Immature natural killer cell (primary cell): ENCODE data around the gene AGPAT3. TPM values are rescaled to one million over a fixed set of nuclear protein-coding genes. Genes with fewer than 3 reads are reported as not detected.
A peak's percentile ranks its signal among the peaks of the same experiment; 100 is the strongest.

Source experiments
- DNase-seq, 3 donors: peaks; one replicate each; pipeline ENCODE4 v3.0.0; 2022; ENCODE audit warnings: mixed read lengths in 1 of 3
- H3K27ac Mint-ChIP-seq, 6 donors: one replicate each; pipeline ENCODE4 v1.8.0; 2020; ENCODE audit warnings: mixed read lengths in 6 of 6, mild to moderate bottlenecking in 5 of 6, inconsistent platforms in 4 of 6, moderate library complexity in 3 of 6
- H3K27me3 Mint-ChIP-seq, 3 donors: one replicate each; pipeline ENCODE4 v1.8.0; 2020 to 2021; ENCODE audit warnings: low read depth in 3 of 3, mild to moderate bottlenecking in 3 of 3, mixed read lengths in 3 of 3, moderate library complexity in 3 of 3, inconsistent platforms in 1 of 3
- H3K36me3 Mint-ChIP-seq, 3 donors: one replicate each; pipeline ENCODE4 v1.8.0; 2020; ENCODE audit warnings: mixed read lengths in 3 of 3, inconsistent platforms in 2 of 3, mild to moderate bottlenecking in 2 of 3
- H3K4me1 Mint-ChIP-seq, 2 donors: one replicate each; pipeline ENCODE4 v1.8.0; 2020; ENCODE audit warnings: inconsistent platforms in 2 of 2, mild to moderate bottlenecking in 2 of 2, mixed read lengths in 2 of 2, moderate library complexity in 1 of 2
- H3K4me3 Mint-ChIP-seq, 5 donors: one replicate each; pipeline ENCODE4 v1.8.0; 2020; ENCODE audit warnings: mild to moderate bottlenecking in 5 of 5, mixed read lengths in 5 of 5, inconsistent platforms in 3 of 5, moderate library complexity in 3 of 5
- H3K9me3 Mint-ChIP-seq, 6 donors: one replicate each; pipeline ENCODE4 v1.8.0; 2020; ENCODE audit warnings: mild to moderate bottlenecking in 6 of 6, mixed read lengths in 6 of 6, inconsistent platforms in 4 of 6, moderate library complexity in 3 of 6
- polyA plus RNA-seq, 3 donors: library from polyadenylated mRNA; unstranded; fragments of 300-500 nt; fragmentation: Illumina TruSeq; gene quantifications; one replicate each; pipeline ENCODE4 v1.2.3, GENCODE V29; 2021

The AGPAT3 gene
- polyA plus RNA-seq, 3 donors from 2014 or later = 5.6 to 11.8 (median 9.5) TPM

DNA sequence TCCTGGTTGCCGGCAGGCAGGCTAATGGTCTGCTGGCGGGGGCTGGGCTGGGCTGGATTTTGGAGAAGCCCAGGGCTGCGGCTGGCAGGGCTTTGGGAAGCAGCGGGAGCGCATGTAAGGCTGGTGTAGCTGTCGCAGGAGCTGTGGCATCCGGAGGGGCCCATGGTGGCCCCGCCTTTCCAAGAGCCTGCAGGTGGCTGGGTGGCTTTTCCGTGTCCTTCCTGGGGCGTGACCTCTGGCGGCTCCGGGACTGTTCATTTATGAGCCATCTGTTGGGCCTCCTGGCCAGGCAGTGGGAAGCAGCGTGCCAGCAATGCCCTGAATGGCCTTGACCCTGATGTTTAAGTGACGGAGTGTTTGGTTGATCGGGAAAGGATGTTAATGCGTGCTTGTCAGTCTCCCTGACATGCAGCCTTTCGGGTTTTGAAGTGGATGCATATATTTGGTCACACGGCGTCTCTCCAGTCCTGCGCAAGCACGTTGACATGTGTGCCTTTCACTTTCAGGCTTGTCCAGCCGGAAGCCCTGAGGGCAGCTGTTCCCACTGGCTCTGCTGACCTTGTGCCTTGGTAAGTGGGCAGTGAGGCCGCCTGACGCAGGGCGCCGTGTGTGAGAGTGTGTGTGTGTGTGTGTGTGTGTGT lies 38.5 kb downstream of the AGPAT3 start:
- Mint-ChIP-seq H3K27me3 (peaks cover 2 to 3% (median 2%) of the 10 kb centered on the region in 3 donors), H3K4me3 (no peak overlapping the region), H3K27ac (no peak overlapping the region), H3K9me3 (no peaks in the 10 kb centered on the region), H3K4me1 (peaks cover 5 to 6% of the 10 kb centered on the region in 2 donors), H3K36me3 (peaks cover 8 to 26% (median 21%) of the 10 kb centered on the region in 3 donors)
- DNase-seq = no peak

DNA sequence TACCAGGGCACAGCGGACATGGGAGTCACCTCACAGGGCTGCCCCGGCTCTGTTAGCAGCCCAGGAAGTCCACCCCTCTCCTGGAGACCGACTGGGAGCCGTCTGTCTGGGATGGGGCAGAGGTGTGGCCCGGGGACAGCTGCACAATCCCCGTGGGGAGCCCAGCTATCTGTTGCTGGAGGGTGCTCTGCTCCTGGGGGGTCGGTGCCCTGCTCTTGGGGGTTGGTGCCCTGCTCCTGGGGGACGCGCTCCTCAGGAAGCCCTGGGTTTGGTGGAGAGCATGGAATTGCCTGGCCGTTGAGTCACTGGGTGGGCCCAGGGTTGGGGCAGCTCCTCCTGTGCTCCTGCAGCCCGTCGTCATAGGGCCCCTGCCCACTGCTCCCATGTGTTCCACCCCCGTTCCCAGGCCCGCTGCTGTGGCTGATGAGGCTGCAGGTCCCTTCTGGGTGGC lies 39.3 kb downstream of the AGPAT3 start:
- no peak overlapping the region for H3K27ac Mint-ChIP-seq
- DNase-seq = no peak
- peaks cover 5 to 6% of the 10 kb centered on the region in 2 donors for H3K4me1 Mint-ChIP-seq
- peaks cover 8 to 22% (median 18%) of the 10 kb centered on the region in 3 donors for H3K36me3 Mint-ChIP-seq
- no peaks in the 10 kb centered on the region for H3K9me3 Mint-ChIP-seq
- peaks cover 2 to 3% (median 2%) of the 10 kb centered on the region in 3 donors for H3K27me3 Mint-ChIP-seq
- H3K4me3 Mint-ChIP-seq = no peak overlapping the region

DNA sequence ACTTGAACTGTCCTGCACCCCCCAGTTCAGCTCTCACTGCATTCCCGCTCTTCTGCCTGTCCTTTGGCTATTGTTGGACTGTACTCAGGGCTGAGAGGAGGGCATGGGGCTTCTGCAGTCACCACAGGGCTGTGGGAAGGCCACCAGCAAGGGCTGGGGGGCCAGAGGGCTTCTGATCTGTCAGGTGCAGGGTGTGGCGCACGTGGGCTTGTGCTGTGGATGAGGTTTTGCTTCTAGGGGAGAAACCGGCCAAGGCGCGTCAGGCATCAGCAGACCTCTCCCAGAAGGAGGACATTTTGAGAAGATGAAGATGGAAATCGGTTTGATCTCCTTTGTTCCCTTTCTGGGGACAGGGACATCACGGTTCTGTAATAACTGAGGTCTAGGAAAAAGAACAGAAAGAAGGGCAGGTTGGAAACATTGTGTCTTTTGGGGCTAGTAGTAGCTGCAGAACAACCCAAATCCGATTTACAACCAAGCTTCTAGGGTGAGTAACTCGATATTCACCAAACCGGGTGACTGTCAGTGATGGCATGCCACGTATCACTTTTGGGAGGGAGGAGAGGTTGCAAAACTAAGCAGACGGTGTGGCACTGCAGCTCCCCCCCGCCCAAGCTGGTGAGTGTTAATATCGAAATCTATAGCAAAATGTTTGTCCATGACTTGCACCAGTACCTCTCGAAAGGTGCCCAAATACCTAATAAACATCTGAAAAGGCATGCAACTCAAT lies 40.9 kb downstream of the AGPAT3 start:
- Mint-ChIP-seq H3K4me1 (peaks cover 5 to 16% of the 10 kb centered on the region in 2 donors), H3K27ac (no peak overlapping the region), H3K36me3 (peaks cover 8 to 18% (median 18%) of the 10 kb centered on the region in 3 donors), H3K4me3 (no peak overlapping the region), H3K27me3 (peaks cover 2 to 4% (median 3%) of the 10 kb centered on the region in 3 donors), H3K9me3 (no peaks in the 10 kb centered on the region)
- no peak for DNase-seq

DNA sequence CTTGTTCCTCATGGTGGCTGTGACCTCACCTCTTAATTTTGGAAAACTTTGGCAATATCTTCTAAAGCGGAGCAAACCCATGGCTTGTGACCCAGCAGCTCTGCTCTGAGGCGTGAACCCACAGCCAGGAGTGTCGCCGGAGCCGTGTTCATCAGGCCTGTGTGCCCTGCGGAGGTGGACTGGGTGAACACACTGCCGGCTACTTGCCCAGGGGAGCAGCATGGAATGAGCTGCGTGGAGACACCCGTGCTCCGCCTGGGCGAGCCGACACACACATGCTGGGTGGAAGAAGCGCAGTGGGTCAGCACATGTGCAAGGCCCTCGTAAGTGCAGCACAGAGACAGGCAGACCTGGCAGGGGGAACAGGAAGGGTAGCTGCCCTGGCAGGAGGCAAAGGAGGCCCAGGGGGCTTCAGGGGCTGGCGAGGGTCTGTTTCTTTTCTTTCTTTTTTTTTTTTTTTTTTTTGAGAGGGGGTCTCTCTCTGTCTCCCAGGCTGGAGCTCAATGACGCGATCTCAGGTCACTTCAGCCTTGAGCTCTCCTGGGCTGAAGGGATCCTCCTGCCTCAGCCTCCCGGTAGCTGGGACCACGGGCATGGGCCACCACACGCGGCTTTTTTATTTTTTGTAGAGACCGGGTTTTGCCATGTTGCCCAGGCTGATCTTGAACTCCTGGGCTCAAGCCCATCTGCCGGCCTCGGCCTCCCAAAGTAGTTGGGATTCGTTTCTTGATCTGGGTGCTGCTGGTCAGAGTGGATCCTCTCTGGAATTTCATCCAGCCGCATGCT lies 41.8 kb downstream of the AGPAT3 start:
- DNase-seq = no peak
- H3K27me3 Mint-ChIP-seq = peaks cover 2 to 4% (median 3%) of the 10 kb centered on the region in 3 donors
- H3K4me1 Mint-ChIP-seq = peaks cover 5 to 20% of the 10 kb centered on the region in 2 donors
- H3K4me3 Mint-ChIP-seq = no peak overlapping the region
- H3K36me3 Mint-ChIP-seq = peaks cover 8 to 24% (median 18%) of the 10 kb centered on the region in 3 donors
- peak overlapping the region in 1 of 6 donors; percentile 40 for H3K27ac Mint-ChIP-seq
- H3K9me3 Mint-ChIP-seq = no peaks in the 10 kb centered on the region

DNA sequence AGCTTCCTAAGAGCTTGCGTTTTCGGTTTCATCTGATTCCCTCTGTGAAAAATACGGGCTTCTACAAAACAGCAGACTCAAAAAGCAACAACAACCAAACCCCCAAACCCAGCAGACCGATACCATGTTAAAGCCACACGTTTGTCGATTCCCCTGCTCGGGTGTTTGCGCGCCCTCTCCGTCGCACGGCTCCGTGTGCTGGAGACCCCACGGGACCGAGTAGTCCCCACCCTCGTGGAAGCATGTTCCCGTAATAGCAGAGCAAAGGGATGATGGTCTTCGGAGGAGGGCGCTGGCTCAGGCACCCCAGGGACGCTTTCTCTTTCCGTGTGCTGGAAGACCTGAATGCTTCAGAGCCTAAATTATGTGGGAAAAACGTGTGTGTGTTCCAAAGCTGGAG lies 42.7 kb downstream of the AGPAT3 start:
- Mint-ChIP-seq H3K27me3 (peaks cover 2 to 4% (median 3%) of the 10 kb centered on the region in 3 donors), H3K4me3 (no peak overlapping the region), H3K4me1 (peaks cover 3 to 18% of the 10 kb centered on the region in 2 donors), H3K27ac (no peak overlapping the region), H3K9me3 (peaks cover 0 to 8% (median 0%) of the 10 kb centered on the region in 6 donors), H3K36me3 (peaks cover 14 to 31% (median 24%) of the 10 kb centered on the region in 3 donors)
- no peak for DNase-seq

DNA sequence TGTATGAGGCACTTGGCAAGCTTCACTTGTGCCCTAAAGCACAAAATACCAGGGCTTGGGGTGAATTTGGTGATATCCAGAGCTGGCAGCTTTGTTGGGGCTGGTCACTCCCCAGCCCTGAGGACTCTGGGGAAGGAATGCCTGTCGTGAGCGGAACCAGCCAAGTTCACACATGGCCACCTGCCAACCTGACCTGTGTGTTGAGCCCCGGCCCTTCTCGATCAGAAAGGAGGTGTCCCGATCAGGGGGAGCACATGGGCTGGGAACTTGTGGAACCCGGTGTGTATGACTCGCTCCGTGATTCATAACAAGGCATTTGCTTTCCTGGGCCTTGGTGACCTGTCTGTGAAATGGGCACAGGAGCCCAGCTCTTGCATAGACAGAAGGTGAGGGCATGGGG lies 43.1 kb downstream of the AGPAT3 start:
- no peak overlapping the region for H3K27ac Mint-ChIP-seq
- peaks cover 2 to 4% (median 3%) of the 10 kb centered on the region in 3 donors for H3K27me3 Mint-ChIP-seq
- no peak for DNase-seq
- peaks cover under 1 to 18% of the 10 kb centered on the region in 2 donors for H3K4me1 Mint-ChIP-seq
- H3K4me3 Mint-ChIP-seq = no peak overlapping the region
- H3K36me3 Mint-ChIP-seq = peaks cover 17 to 34% (median 24%) of the 10 kb centered on the region in 3 donors
- H3K9me3 Mint-ChIP-seq = peaks cover 0 to 11% (median 0%) of the 10 kb centered on the region in 6 donors

DNA sequence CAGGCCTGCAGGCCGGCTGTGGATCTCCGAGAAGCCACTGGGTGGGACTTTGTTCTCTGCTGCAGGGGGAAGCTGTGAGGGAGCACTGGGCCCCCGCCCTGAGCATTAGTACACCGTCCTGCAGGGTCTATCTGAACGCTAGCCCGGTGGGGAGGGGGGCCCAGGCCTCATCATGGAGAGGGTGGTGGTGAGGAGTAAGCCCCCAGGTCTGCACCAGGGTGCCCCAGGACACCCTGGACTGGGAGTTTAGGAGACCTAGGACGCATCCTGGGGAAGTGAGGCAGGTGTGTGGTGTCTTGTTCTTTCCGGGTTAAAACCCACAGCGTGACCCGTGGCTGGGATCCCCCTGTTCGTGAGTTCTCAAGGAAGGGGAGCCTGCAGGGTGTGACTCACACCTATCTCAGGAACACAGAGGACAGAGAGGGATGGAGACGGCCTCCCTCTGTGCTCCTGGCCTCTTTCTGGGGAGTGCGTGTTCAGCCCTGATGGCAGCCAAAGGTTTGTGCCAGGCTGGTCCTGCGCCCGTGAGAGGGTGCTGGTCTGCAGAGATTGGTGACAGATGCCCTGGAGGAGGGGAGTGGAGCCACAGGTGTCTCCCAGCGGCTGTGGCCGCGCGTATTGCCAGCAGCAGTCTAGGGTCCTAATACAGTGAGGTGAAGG lies 44.8 kb downstream of the AGPAT3 start:
- DNase-seq = no peak
- peaks cover 0 to 4% (median 1%) of the 10 kb centered on the region in 3 donors for H3K27me3 Mint-ChIP-seq
- peaks cover 0 to 24% of the 10 kb centered on the region in 2 donors for H3K4me1 Mint-ChIP-seq
- H3K36me3 Mint-ChIP-seq = peaks cover 21 to 34% (median 24%) of the 10 kb centered on the region in 3 donors
- no peak overlapping the region for H3K27ac Mint-ChIP-seq
- no peak overlapping the region for H3K4me3 Mint-ChIP-seq
- H3K9me3 Mint-ChIP-seq = peaks cover 0 to 11% (median 0%) of the 10 kb centered on the region in 6 donors

DNA sequence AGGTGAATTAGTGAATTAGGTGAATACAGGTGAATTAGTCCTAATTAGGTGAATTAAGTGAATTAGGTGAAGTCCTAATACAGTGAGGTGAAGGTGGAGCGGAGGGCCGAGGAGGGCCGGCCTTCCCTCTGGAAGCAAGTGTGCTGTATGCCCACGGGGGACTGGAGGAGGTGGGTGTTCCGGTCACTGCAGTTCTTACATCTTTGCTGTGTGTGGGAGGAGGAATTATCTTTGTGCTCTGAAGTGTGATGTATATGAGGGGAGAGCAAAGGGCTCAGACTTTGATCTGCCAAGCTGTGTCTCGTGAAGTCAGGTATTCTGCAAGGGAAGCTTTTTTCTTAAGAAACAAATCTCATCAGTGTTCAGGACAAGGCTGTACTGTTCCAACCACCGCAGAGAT lies 45.4 kb downstream of the AGPAT3 start:
- peaks cover 21 to 34% (median 24%) of the 10 kb centered on the region in 3 donors for H3K36me3 Mint-ChIP-seq
- H3K27ac Mint-ChIP-seq = no peak overlapping the region

DNA sequence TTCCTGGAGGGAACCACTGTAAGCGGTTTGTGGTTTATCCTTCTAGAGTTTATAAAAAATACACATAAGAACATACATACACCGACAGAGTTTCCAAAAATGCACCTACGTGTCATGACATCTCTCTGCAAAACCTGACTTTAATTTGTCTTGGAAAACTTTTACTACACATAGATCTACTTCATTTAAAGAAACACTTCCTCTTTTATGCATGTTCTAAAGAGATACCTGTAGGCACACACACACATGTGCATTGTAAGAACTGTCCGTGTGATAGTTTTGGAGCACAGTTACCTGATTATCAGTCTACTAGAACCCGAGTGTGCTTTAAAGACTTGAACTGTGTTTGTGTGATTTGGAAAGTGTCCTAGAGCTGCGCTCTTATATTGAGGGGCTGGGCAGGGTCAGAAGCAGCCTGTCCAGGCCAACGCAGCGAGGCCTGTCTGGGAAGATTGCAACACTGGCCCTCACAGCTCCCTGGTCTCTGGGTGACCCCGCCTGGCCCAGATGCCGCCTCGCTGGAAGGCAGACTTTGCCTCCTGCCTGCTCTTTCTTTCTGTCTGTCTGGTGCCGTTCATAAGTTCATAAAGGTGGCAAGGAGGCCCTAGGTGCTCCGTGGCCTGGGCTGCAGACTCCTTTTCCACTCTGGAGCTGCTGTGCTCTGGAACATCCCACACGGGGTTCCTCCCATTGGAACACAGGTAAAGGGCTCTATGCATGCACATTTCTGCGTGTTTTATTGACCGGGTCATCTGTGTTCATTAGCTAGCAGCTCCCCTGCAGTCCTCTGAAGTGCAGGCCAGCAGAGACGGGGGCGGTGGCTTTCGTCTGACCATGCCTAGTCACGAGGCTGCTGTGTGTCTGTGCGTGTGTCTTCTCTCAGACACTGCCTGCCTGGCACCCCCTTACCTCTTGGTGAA lies 46.3 kb downstream of the AGPAT3 start:
- peaks cover 2 to 30% of the 10 kb centered on the region in 2 donors for H3K4me1 Mint-ChIP-seq
- no peak overlapping the region for H3K4me3 Mint-ChIP-seq
- peaks cover 13 to 27% (median 17%) of the 10 kb centered on the region in 3 donors for H3K36me3 Mint-ChIP-seq
- peak overlapping the region in 1 of 6 donors; percentile 42 for H3K27ac Mint-ChIP-seq
- peaks cover 0 to 5% (median 2%) of the 10 kb centered on the region in 3 donors for H3K27me3 Mint-ChIP-seq
- peaks cover 0 to 11% (median 0%) of the 10 kb centered on the region in 6 donors for H3K9me3 Mint-ChIP-seq
- DNase-seq = no peak

More for the DNA sequence above, 45.4 kb downstream of the AGPAT3 start:
- no peak for DNase-seq
- Mint-ChIP-seq H3K9me3 (peaks cover 0 to 11% (median 0%) of the 10 kb centered on the region in 6 donors), H3K4me1 (peaks cover 0 to 24% of the 10 kb centered on the region in 2 donors), H3K4me3 (no peak overlapping the region), H3K27me3 (peaks cover 0 to 4% (median 3%) of the 10 kb centered on the region in 3 donors)

DNA sequence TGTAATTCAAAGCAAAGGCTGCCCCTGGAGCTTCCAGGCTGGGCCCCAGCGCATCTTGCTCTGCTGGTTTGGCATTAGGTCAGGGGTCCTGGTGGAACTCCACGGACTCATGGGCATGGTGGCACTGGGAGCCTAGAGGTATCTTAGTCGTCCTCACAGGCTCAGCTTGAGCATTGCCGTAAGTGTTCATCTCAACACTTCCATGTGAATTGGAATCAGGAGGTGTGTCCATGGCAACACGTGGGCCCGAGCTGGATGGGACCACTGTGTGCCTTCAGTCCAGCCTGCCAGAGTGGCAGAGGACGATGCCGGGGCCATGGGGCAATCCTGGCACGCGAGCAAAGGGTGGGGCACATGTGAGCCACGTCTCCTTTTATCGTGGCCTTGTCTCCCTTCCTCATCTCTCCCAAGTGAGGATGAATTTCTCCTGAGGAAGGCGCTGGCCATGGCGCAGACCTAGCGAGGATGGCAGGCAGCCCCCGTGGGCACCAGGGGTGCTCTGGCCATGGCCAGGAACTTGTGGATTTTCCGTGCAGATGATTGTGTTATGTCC lies 47.0 kb downstream of the AGPAT3 start:
- DNase-seq = no peak
- Mint-ChIP-seq H3K4me1 (peaks cover 8 to 37% of the 10 kb centered on the region in 2 donors), H3K9me3 (peaks cover 0 to 11% (median 0%) of the 10 kb centered on the region in 6 donors), H3K4me3 (no peak overlapping the region), H3K27ac (no peak overlapping the region), H3K36me3 (peaks cover 12 to 27% (median 15%) of the 10 kb centered on the region in 3 donors), H3K27me3 (peaks cover 2 to 10% (median 5%) of the 10 kb centered on the region in 3 donors)

DNA sequence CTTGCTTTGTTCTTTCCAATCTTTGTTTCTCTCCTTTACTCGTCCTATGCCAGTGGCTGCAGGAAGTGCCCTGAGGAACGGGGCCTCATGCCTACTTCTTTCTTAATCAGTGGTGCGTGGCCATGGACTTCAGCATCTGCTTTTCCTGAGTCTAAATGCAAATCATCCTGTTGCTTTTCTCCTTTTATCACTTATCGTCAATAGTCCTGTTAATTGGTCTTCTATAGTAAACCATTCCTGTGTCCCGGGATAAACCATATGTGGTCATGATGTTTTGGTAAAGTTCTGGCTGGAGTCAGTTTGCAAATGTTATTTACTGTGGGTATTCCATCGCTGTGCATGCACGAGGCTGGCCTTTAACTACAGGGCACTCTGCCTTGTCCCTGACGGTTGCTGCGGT lies 47.5 kb downstream of the AGPAT3 start:
- Mint-ChIP-seq H3K4me1 (peaks cover 13 to 42% of the 10 kb centered on the region in 2 donors), H3K9me3 (peaks cover 0 to 11% (median 0%) of the 10 kb centered on the region in 6 donors), H3K4me3 (no peak overlapping the region), H3K27ac (no peak overlapping the region), H3K27me3 (peaks cover 6 to 14% (median 10%) of the 10 kb centered on the region in 3 donors), H3K36me3 (peaks cover 12 to 27% (median 15%) of the 10 kb centered on the region in 3 donors)
- DNase-seq = no peak

DNA sequence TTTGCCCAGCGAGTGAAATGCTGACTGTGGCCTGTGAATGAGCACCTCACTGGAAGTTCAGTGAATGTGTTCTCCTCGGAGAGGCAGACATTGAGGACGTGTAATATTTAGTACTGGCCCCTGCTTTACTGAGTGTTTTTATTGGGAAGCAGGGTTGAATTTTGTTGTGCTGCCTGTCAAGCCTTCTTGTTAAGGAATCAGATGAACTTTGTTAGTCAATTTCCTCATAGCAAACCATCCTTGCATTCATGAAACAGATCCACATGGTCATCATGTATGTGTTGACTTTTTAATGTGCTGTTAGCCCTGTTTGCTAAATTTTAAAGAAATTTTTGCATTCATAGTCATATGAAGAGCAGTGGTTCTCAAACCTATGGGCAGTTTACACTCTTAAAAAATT lies 47.9 kb downstream of the AGPAT3 start:
- Mint-ChIP-seq H3K36me3 (peaks cover 11 to 24% (median 12%) of the 10 kb centered on the region in 3 donors), H3K4me1 (peaks cover 16 to 46% of the 10 kb centered on the region in 2 donors), H3K9me3 (peaks cover 0 to 11% (median 0%) of the 10 kb centered on the region in 6 donors), H3K4me3 (no peak overlapping the region), H3K27ac (no peak overlapping the region), H3K27me3 (peaks cover 10 to 16% (median 14%) of the 10 kb centered on the region in 3 donors)
- no peak for DNase-seq
